Measurements from ENCODE around the gene ERI3.

ERI3 gene

DNA sequence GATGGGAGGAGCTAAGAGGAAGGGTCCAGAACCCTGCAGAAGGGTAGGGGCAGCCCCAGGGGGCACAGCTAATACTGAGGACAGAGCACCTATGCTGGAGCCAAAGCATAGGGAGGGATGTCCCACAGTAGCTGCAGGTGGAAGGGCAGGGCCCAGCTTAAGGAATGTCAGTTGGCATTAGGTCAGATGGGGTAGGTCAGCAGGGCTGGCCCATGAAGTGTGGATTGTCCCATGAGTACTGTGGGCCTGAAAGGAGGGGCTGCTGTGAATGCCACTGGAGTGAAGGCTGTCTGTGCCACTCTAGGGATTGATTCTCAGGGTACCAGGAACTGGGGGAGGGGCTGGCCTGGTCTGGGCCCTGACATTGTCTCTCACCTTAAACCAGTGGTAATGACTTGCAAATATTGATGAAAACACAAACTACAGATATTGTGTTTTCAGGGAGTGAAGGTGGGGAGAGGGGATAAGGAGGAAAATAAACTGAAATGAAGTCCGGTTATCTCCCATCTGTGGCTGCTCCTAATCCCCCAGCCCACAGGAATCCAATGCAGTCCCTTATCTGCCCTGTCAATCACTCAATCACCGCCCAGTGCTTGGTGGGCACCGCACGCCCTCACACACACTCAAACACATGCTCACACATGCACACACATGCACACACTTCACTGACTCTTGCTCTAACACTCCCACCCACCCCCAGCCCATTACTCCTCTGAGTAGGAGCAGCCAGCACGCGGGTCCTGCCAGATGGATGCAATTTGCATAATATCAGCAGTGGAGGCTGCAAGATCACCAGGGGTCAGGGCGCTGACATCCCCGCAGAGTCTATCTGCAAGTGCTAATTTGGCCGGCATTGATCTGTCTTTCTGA lies 114.0 kb downstream of the ERI3 start:
- DNase-seq, result no peak
- Histone ChIP-seq H3K36me3 (ENCODE audit: control insufficient read depth, insufficient read depth, low read length) (peaks cover 5% of the 10 kb centered on the region), H3K9me3 (ENCODE audit: control insufficient read depth, low read length) (no peaks in the 10 kb centered on the region), H3K4me3 (ENCODE audit: insufficient read depth, low read depth, low read length, poor library complexity, severe bottlenecking) (no peak overlapping the region), H3K4me1 (ENCODE audit: control insufficient read depth, insufficient read depth, low read length, poor library complexity, severe bottlenecking) (peaks cover 5% of the 10 kb centered on the region), H3K27me3 (replicated peaks; ENCODE audit: control insufficient read depth, insufficient read depth, low read length, poor library complexity, severe bottlenecking) (no peaks in the 10 kb centered on the region), H3K27ac (ENCODE audit: insufficient read depth, low read length, poor library complexity, severe bottlenecking) (no peak overlapping the region)

DNA sequence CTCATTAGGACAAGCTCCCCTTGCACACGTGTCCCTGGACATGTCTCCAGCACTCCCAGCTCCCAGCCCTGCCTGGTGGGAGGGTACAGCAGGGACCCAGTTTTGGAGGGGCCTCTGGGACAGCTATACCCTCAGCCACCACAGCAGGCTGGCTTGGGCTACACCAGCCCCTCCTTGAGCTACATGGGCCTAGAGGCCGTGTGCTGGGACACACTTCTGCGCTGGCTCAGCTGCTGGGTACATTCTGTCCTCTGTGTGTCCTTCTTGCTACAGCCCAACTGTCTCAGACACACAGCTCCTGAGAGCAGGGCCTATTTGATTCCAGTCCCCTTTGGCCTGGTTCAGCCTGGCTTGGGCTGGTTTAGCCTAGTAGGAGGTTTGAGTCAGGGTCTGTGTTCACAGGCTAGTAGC lies 115.1 kb downstream of the ERI3 start:
- H3K27me3 ChIP-seq (replicated peaks; ENCODE audit: control insufficient read depth, insufficient read depth, low read length, poor library complexity, severe bottlenecking), result no peaks in the 10 kb centered on the region
- H3K27ac ChIP-seq (ENCODE audit: insufficient read depth, low read length, poor library complexity, severe bottlenecking), result no peak overlapping the region
- H3K4me3 ChIP-seq (ENCODE audit: insufficient read depth, low read depth, low read length, poor library complexity, severe bottlenecking), result no peak overlapping the region
- H3K36me3 ChIP-seq (ENCODE audit: control insufficient read depth, insufficient read depth, low read length), result peaks cover 5% of the 10 kb centered on the region
- no peaks in the 10 kb centered on the region for H3K9me3 ChIP-seq (ENCODE audit: control insufficient read depth, low read length)
- peaks cover 5% of the 10 kb centered on the region for H3K4me1 ChIP-seq (ENCODE audit: control insufficient read depth, insufficient read depth, low read length, poor library complexity, severe bottlenecking)
- no peak for DNase-seq

DNA sequence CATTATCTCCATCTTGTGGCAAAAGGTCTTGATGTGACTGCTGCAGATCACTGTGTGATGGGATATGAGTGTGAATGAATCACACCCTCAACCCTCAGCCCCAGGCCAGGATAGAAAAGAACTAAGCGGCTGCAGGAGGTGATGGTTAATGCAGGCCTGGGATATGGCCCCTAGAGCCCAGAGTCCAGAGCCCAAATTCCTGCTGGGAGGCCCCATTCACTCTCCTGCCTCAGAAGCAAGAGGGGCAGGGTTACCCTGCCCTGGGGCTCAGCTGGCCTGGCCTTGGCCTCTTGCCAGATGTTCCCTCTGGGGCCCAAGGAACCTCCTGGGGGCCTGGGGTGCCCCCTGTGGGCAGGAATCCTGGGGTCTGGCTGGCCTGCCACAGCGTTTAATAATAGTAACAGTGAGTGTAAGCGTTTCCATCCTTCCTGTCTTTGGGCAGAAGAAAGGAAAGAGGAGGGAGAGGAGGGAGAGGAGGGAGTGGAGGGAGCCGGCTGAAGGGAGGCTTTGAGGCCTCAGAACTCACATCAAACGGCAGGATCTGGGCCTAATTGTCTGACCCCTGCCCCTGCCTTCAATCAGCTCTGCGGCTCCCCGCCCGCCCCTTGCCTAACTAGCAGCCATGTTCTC lies 115.6 kb downstream of the ERI3 start:
- Histone ChIP-seq H3K4me3 (ENCODE audit: insufficient read depth, low read depth, low read length, poor library complexity, severe bottlenecking) (no peak overlapping the region), H3K9me3 (ENCODE audit: control insufficient read depth, low read length) (no peaks in the 10 kb centered on the region), H3K27ac (ENCODE audit: insufficient read depth, low read length, poor library complexity, severe bottlenecking) (no peak overlapping the region), H3K36me3 (ENCODE audit: control insufficient read depth, insufficient read depth, low read length) (peaks cover 5% of the 10 kb centered on the region), H3K27me3 (replicated peaks; ENCODE audit: control insufficient read depth, insufficient read depth, low read length, poor library complexity, severe bottlenecking) (no peaks in the 10 kb centered on the region), H3K4me1 (ENCODE audit: control insufficient read depth, insufficient read depth, low read length, poor library complexity, severe bottlenecking) (peaks cover 5% of the 10 kb centered on the region)
- DNase-seq, result no peak

DNA sequence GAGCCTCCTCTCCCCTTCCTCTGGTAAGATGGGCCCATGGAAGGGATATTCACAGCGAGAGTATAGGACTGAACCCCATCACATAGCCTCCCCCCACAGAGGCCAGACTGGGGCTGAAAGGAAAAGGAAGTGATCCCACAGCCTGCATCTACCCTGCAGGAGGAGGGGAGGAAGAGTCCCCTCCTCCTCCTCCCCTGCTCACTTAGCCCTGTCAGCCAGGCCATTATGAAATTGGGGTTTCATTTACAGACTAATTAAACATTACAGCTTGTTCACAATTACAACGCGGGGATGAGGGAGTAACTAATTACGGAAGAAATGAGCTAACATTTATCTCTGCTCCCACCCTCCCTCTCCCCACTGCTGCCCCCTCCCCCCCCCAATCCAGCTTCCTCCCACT lies 116.4 kb downstream of the ERI3 start:
- Histone ChIP-seq H3K27me3 (replicated peaks; ENCODE audit: control insufficient read depth, insufficient read depth, low read length, poor library complexity, severe bottlenecking) (no peaks in the 10 kb centered on the region), H3K4me1 (ENCODE audit: control insufficient read depth, insufficient read depth, low read length, poor library complexity, severe bottlenecking) (peaks cover 5% of the 10 kb centered on the region), H3K9me3 (ENCODE audit: control insufficient read depth, low read length) (no peaks in the 10 kb centered on the region), H3K27ac (ENCODE audit: insufficient read depth, low read length, poor library complexity, severe bottlenecking) (no peak overlapping the region), H3K4me3 (ENCODE audit: insufficient read depth, low read depth, low read length, poor library complexity, severe bottlenecking) (no peak overlapping the region), H3K36me3 (ENCODE audit: control insufficient read depth, insufficient read depth, low read length) (peaks cover 5% of the 10 kb centered on the region)
- no peak for DNase-seq

DNA sequence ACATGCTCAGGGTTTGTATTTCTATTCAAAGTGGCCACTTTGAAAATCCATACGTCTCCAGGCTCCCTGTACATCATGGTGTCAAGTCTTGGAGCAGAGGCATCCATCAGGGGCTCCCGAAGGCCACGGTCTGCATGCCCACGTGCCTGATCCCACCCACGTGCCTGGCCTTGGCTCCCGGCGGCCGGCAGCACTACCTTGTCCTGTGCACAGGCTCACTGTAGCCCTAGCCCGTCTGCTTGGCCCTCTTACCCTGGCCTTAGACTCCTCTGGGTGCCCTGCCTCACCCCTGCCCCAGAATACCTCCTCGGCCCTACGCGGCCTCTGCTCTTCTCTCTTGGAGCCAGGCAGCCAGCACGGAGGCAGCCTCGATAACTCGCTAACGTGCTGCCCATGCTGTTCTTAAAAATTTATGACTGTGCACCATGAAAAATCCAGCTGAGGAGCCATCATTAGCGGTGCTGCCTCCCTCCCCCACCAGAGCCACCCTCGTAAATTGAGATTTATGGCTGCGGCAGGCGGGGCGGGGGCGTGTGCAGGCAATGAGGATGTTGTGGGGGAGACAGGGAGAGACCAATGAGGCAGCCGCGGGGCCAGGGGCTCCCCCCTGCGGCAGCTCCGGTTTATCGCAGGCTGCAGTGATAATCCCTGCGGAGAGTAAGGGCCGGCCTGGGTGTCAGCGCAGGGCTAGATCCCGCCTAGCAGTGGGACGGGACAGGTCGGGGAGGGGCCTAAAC lies 117.2 kb downstream of the ERI3 start:
- H3K27me3 ChIP-seq (replicated peaks; ENCODE audit: control insufficient read depth, insufficient read depth, low read length, poor library complexity, severe bottlenecking), result no peaks in the 10 kb centered on the region
- no peaks in the 10 kb centered on the region for H3K9me3 ChIP-seq (ENCODE audit: control insufficient read depth, low read length)
- H3K27ac ChIP-seq (ENCODE audit: insufficient read depth, low read length, poor library complexity, severe bottlenecking), result no peak overlapping the region
- no peak overlapping the region for H3K4me3 ChIP-seq (ENCODE audit: insufficient read depth, low read depth, low read length, poor library complexity, severe bottlenecking)
- no peaks in the 10 kb centered on the region for H3K36me3 ChIP-seq (ENCODE audit: control insufficient read depth, insufficient read depth, low read length)
- DNase-seq, result no peak
- H3K4me1 ChIP-seq (ENCODE audit: control insufficient read depth, insufficient read depth, low read length, poor library complexity, severe bottlenecking), result peaks cover 5% of the 10 kb centered on the region

DNA sequence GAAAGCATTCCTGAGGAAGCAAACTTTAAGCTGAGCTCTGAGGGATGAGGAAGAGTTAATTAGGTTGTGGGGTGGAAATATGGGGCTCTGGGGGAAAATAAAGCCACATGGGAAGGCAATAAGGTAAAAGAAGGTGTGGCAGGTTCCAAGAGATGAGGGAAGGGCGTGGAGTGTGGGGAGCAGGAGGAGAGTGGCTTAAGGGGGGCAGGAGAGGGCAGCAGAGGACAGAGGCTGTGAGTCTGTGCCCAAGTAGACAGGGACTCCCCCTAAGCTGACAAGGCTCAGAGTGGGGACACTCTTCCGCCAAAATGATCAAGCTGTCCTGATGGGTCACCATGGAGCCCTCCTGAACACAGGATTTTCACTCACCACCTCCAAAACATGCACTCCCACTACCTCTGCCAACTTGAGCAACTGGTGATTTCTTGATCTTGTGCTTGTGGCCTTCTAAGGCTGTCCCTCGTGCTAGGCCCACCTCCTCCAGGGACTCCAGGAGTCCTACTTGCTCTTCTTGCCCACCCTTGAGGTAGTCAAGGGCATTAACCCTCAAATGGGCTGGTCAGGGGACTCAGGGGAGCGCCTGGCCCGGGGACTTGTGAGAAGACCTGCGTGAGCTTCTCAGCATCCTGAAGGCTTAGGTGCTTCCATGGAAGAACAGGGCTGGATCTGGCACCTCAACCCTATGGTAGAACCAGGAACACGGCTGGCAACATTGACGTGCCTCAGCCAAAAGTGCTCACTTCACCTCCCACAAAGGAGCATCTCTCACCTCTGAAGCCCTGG lies 118.4 kb downstream of the ERI3 start:
- Histone ChIP-seq H3K27ac (ENCODE audit: insufficient read depth, low read length, poor library complexity, severe bottlenecking) (no peak overlapping the region), H3K4me3 (ENCODE audit: insufficient read depth, low read depth, low read length, poor library complexity, severe bottlenecking) (no peak overlapping the region), H3K27me3 (replicated peaks; ENCODE audit: control insufficient read depth, insufficient read depth, low read length, poor library complexity, severe bottlenecking) (no peaks in the 10 kb centered on the region), H3K9me3 (ENCODE audit: control insufficient read depth, low read length) (no peaks in the 10 kb centered on the region), H3K4me1 (ENCODE audit: control insufficient read depth, insufficient read depth, low read length, poor library complexity, severe bottlenecking) (peaks cover 5% of the 10 kb centered on the region), H3K36me3 (ENCODE audit: control insufficient read depth, insufficient read depth, low read length) (no peaks in the 10 kb centered on the region)
- DNase-seq, result no peak

DNA sequence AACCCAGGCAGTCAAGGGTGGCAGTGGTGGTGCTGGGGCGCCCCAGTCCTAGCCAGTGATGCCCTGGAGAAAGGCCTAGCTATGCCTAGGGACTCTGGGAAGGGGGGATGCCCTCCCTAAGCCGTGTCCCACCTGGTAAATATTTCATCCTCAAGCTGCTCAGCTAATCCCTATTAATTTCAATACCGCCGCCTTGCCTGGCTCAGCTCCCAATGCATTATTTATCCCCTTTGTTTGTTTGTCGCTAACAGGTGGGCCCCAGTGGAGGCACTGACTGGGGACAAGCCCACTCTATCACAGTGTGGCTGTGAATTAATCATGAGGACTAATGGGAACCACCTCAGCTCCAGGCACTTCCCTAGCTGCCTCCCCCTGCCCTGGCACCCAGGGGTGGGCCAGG lies 119.2 kb downstream of the ERI3 start:
- DNase-seq, result no peak
- H3K4me3 ChIP-seq (ENCODE audit: insufficient read depth, low read depth, low read length, poor library complexity, severe bottlenecking), result no peak overlapping the region

DNA sequence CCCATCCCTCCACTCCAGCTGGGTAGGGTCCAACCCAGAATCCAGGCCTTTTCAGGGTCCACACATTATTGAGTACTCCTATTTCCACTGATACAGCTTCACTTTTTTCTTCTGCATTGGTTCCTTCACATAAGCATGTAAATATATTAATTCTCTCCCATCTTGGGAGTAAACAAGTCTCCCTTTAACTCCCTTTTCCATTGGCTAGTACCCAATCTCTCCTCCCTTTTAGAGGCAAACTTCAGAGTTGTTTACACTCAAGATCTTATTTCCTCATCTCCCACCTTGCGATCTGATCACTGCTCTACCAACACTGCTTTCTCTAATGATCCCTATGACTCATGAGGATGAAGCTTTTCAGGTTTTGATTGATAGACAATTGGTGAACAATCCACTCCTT lies 121.5 kb downstream of the ERI3 start:
- Histone ChIP-seq H3K27me3 (replicated peaks; ENCODE audit: control insufficient read depth, insufficient read depth, low read length, poor library complexity, severe bottlenecking) (no peaks in the 10 kb centered on the region), H3K4me1 (ENCODE audit: control insufficient read depth, insufficient read depth, low read length, poor library complexity, severe bottlenecking) (peaks cover 5% of the 10 kb centered on the region), H3K4me3 (ENCODE audit: insufficient read depth, low read depth, low read length, poor library complexity, severe bottlenecking) (no peak overlapping the region), H3K9me3 (ENCODE audit: control insufficient read depth, low read length) (no peaks in the 10 kb centered on the region), H3K27ac (ENCODE audit: insufficient read depth, low read length, poor library complexity, severe bottlenecking) (no peak overlapping the region), H3K36me3 (ENCODE audit: control insufficient read depth, insufficient read depth, low read length) (no peaks in the 10 kb centered on the region)
- no peak for DNase-seq

More for the DNA sequence above, 119.2 kb downstream of the ERI3 start:
- H3K27ac ChIP-seq (ENCODE audit: insufficient read depth, low read length, poor library complexity, severe bottlenecking), result no peak overlapping the region
- peaks cover 5% of the 10 kb centered on the region for H3K4me1 ChIP-seq (ENCODE audit: control insufficient read depth, insufficient read depth, low read length, poor library complexity, severe bottlenecking)
- H3K27me3 ChIP-seq (replicated peaks; ENCODE audit: control insufficient read depth, insufficient read depth, low read length, poor library complexity, severe bottlenecking), result no peaks in the 10 kb centered on the region
- H3K9me3 ChIP-seq (ENCODE audit: control insufficient read depth, low read length), result no peaks in the 10 kb centered on the region
- no peaks in the 10 kb centered on the region for H3K36me3 ChIP-seq (ENCODE audit: control insufficient read depth, insufficient read depth, low read length)

DNA sequence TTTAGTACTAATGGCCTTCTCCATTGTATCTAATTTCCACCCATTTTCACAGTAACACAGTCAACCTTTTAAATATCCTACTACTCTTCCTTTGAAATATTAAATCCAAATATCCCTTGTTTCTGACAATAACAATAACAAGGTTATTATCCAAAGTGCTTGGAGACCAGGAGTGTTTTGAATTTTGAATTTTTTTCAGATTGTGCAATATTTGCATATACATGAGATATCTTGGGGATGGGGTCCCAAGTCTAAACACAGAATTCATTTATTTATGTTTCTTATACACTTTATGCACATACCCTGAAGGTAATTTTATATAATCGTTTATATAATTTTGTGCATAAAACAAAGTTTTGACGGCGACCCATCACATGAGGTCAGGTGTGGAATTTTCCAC lies 124.3 kb downstream of the ERI3 start:
- Histone ChIP-seq H3K4me1 (ENCODE audit: control insufficient read depth, insufficient read depth, low read length, poor library complexity, severe bottlenecking) (no peaks in the 10 kb centered on the region), H3K9me3 (ENCODE audit: control insufficient read depth, low read length) (no peaks in the 10 kb centered on the region), H3K27ac (ENCODE audit: insufficient read depth, low read length, poor library complexity, severe bottlenecking) (no peak overlapping the region), H3K27me3 (replicated peaks; ENCODE audit: control insufficient read depth, insufficient read depth, low read length, poor library complexity, severe bottlenecking) (no peaks in the 10 kb centered on the region), H3K36me3 (ENCODE audit: control insufficient read depth, insufficient read depth, low read length) (no peaks in the 10 kb centered on the region), H3K4me3 (ENCODE audit: insufficient read depth, low read depth, low read length, poor library complexity, severe bottlenecking) (no peak overlapping the region)
- no peak for DNase-seq

Measured in effector memory CD4-positive, alpha-beta T cell (primary cell).